Measurements from ENCODE around the gene TMEM161A. TPM values are rescaled to one million over a fixed set of nuclear protein-coding genes. Genes with fewer than 3 reads are reported as not detected.

Gene TMEM161A
- total and polyA plus RNA-seq, 9 of the 15 experiments (the other 6 are each of a cell fraction or from before 2014, with no cell fraction given): 0.63 to 92.3 (median 38.9) TPM

DNA sequence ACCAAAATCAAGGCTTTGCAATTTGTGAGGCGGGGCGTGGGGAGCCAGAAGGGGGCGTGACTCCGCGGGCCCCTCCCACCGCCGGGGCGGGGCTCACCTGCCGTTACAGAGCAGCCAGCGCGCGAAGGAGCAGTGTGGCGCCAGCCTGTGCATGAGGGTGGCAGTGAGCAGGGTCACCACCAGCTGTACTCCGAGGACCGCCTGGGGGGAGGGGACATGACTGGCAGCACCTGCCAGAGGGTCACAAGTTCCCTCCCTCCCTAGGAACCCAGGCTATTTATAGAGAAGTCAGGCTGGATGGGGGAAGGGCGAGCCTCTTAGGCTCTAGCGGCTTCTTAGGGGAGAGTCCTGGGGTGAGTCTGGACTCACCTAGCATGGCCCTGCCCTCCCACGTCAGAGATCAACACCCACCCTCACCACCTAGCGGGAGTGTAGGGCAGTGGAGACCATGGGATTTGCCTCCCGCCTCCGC, 3.6 kb downstream of the TMEM161A start (continued):
- no peak for TF ChIP-seq RBM15 (IDR thresholded peaks at IDR 0.05; ENCODE audit: insufficient read depth, low read length)
- no peak for TF ChIP-seq SP2 (IDR thresholded peaks at IDR 0.05; ENCODE audit: extremely low read depth, low read depth, low read length, poor library complexity, severe bottlenecking)
- TF ChIP-seq ZNF785 (CRISPR knock-in tag; IDR thresholded peaks at IDR 0.05): no peak
- peak; percentile 72 for TF ChIP-seq KDM5B (IDR thresholded peaks at IDR 0.05; ENCODE audit: insufficient replicate concordance, low read depth, low read length)
- TF ChIP-seq THAP12 (CRISPR knock-in tag; IDR thresholded peaks at IDR 0.05): no peak
- TF ChIP-seq NCOA6 (IDR thresholded peaks at IDR 0.05): no peak
- TF ChIP-seq DMBX1 (CRISPR knock-in tag; IDR thresholded peaks at IDR 0.05; ENCODE audit: borderline replicate concordance): no peak
- no peak for TF ChIP-seq ZNF146 (CRISPR knock-in tag; IDR thresholded peaks at IDR 0.05; ENCODE audit: unreplicated experiment)
- TF ChIP-seq, protein P1, sequence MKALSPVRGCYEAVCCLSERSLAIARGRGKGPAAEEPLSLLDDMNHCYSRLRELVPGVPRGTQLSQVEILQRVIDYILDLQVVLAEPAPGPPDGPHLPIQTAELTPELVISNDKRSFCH (CRISPR knock-in tag; IDR thresholded peaks at IDR 0.05): no peak
- TF ChIP-seq, protein P1 (tag; IDR thresholded peaks at IDR 0.05): no peak
- TF ChIP-seq U2AF2 (optimal IDR thresholded peaks at IDR 0.05; ENCODE audit: low read depth, low read length): no peak
- TF ChIP-seq ZNF76 (CRISPR knock-in tag; IDR thresholded peaks at IDR 0.05; ENCODE audit: borderline replicate concordance): no peak
- no peak for TF ChIP-seq ZNF717 (CRISPR knock-in tag; IDR thresholded peaks at IDR 0.05)
- no peak for TF ChIP-seq ARID2 (IDR thresholded peaks at IDR 0.05)
- peak; percentile 89 for TF ChIP-seq POLR2G (IDR thresholded peaks at IDR 0.05; ENCODE audit: low read depth, low read length)
- TF ChIP-seq, protein P2, sequence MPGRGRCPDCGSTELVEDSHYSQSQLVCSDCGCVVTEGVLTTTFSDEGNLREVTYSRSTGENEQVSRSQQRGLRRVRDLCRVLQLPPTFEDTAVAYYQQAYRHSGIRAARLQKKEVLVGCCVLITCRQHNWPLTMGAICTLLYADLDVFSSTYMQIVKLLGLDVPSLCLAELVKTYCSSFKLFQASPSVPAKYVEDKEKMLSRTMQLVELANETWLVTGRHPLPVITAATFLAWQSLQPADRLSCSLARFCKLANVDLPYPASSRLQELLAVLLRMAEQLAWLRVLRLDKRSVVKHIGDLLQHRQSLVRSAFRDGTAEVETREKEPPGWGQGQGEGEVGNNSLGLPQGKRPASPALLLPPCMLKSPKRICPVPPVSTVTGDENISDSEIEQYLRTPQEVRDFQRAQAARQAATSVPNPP (IDR thresholded peaks at IDR 0.05; ENCODE audit: borderline replicate concordance, insufficient read depth, insufficient read length): no peak
- peak; percentile 61 for TF ChIP-seq BCOR (IDR thresholded peaks at IDR 0.05)
- no peak for TF ChIP-seq CHD1 (IDR thresholded peaks at IDR 0.05; ENCODE audit: low read length)
- TF ChIP-seq MTA2 (IDR thresholded peaks at IDR 0.05; ENCODE audit: low read depth): no peak
- TF ChIP-seq SREBF1 (IDR thresholded peaks at IDR 0.05; ENCODE audit: borderline replicate concordance, low read depth, low read length): no peak
- no peak for TF ChIP-seq AFF1 (IDR thresholded peaks at IDR 0.05; ENCODE audit: low read depth in 1 of 2, partially characterized antibody in 2 of 2)
- TF ChIP-seq ZSCAN29 (IDR thresholded peaks at IDR 0.05): no peak
- TF ChIP-seq ZNF584 (CRISPR knock-in tag; IDR thresholded peaks at IDR 0.05; ENCODE audit: low read depth): no peak
